ENCODE measurements around the gene GFRA4.

The GFRA4 gene

GRCh38 chr20:3663031-3663701, at the start of gene GFRA4:
Gene GFRA4, minus strand, starts transcription at chr20:3663399. Its CDS starts 0 bp downstream, at chr20:3663399.
- DNase-seq, result no peak
- in situ Hi-C loops (cut with HindIII; ENCODE audit: low pct_ligation_motif_present, low pct_unique_long_range_greater_than_20kb, low sequenced_read_pairs), result no loop called here

GRCh38 chr20:3712279-3712873, 49.2 kb upstream of the GFRA4 start, which contains the start of gene SIGLEC1:
Gene SIGLEC1, minus strand, starts transcription at chr20:3712600. Its CDS starts 5,472 bp downstream, at chr20:3707128.
- DNase-seq, result no peak
- in situ Hi-C loops (cut with HindIII; ENCODE audit: low pct_ligation_motif_present, low pct_unique_long_range_greater_than_20kb, low sequenced_read_pairs), result no loop called here

GRCh38 chr20:3711484-3711941, 48.3 kb upstream of the GFRA4 start:
- in situ Hi-C loops (cut with HindIII; ENCODE audit: low pct_ligation_motif_present, low pct_unique_long_range_greater_than_20kb, low sequenced_read_pairs), result no loop called here
- DNase-seq, result no peak

GRCh38 chr20:3710703-3711483, 47.7 kb upstream of the GFRA4 start:
- peak; percentile 43 for DNase-seq

GRCh38 chr20:3710011-3710466, 46.8 kb upstream of the GFRA4 start:
- in situ Hi-C loops (cut with HindIII; ENCODE audit: low pct_ligation_motif_present, low pct_unique_long_range_greater_than_20kb, low sequenced_read_pairs), result no loop called here
- no peak for DNase-seq

More at GRCh38 chr20:3710703-3711483, 47.7 kb upstream of the GFRA4 start:
- in situ Hi-C loops (cut with HindIII; ENCODE audit: low pct_ligation_motif_present, low pct_unique_long_range_greater_than_20kb, low sequenced_read_pairs), result no loop called here

GRCh38 chr20:3707508-3707899, 44.3 kb upstream of the GFRA4 start:
- no peak for DNase-seq
- in situ Hi-C loops (cut with HindIII; ENCODE audit: low pct_ligation_motif_present, low pct_unique_long_range_greater_than_20kb, low sequenced_read_pairs), result no loop called here

- DNase-seq, result no peak
- in situ Hi-C loops (cut with HindIII; ENCODE audit: low pct_ligation_motif_present, low pct_unique_long_range_greater_than_20kb, low sequenced_read_pairs), result no loop called here
These were observed 43.7 kb upstream of the GFRA4 start for GRCh38 chr20:3706774-3707507.

GRCh38 chr20:3705970-3706739, 43.0 kb upstream of the GFRA4 start:
- no peak for DNase-seq
- in situ Hi-C loops (cut with HindIII; ENCODE audit: low pct_ligation_motif_present, low pct_unique_long_range_greater_than_20kb, low sequenced_read_pairs), result no loop called here

GRCh38 chr20:3705491-3705969, 42.3 kb upstream of the GFRA4 start:
- DNase-seq, result no peak
- in situ Hi-C loops (cut with HindIII; ENCODE audit: low pct_ligation_motif_present, low pct_unique_long_range_greater_than_20kb, low sequenced_read_pairs), result no loop called here

GRCh38 chr20:3704087-3704486, 40.9 kb upstream of the GFRA4 start:
- in situ Hi-C loops (cut with HindIII; ENCODE audit: low pct_ligation_motif_present, low pct_unique_long_range_greater_than_20kb, low sequenced_read_pairs), result no loop called here
- DNase-seq, result no peak

GRCh38 chr20:3702611-3703391, 39.6 kb upstream of the GFRA4 start:
- in situ Hi-C loops (cut with HindIII; ENCODE audit: low pct_ligation_motif_present, low pct_unique_long_range_greater_than_20kb, low sequenced_read_pairs), result no loop called here
- DNase-seq, result no peak

- no peak for DNase-seq
- in situ Hi-C loops (cut with HindIII; ENCODE audit: low pct_ligation_motif_present, low pct_unique_long_range_greater_than_20kb, low sequenced_read_pairs), result no loop called here
These were observed 38.1 kb upstream of the GFRA4 start for GRCh38 chr20:3701061-3701998.

GRCh38 chr20:3699037-3699436, 35.8 kb upstream of the GFRA4 start:
- no peak for DNase-seq
- in situ Hi-C loops (cut with HindIII; ENCODE audit: low pct_ligation_motif_present, low pct_unique_long_range_greater_than_20kb, low sequenced_read_pairs), result no loop called here

GRCh38 chr20:3698591-3699001, 35.4 kb upstream of the GFRA4 start:
- in situ Hi-C loops (cut with HindIII; ENCODE audit: low pct_ligation_motif_present, low pct_unique_long_range_greater_than_20kb, low sequenced_read_pairs), result no loop called here
- DNase-seq, result no peak

GRCh38 chr20:3697588-3698305, 34.5 kb upstream of the GFRA4 start:
- DNase-seq, result no peak
- in situ Hi-C loops (cut with HindIII; ENCODE audit: low pct_ligation_motif_present, low pct_unique_long_range_greater_than_20kb, low sequenced_read_pairs), result no loop called here
